Omental fat pad (tissue), 4 donors: ENCODE results near the gene CDC73. TPM values are rescaled to one million over a fixed set of nuclear protein-coding genes. Genes with fewer than 3 reads are reported as not detected.

Experiments
- ATAC-seq: fragments of 150-250 bp; one replicate; pipeline ENCODE4 v1.9.1; 2016; ENCODE audit warnings: mild to moderate bottlenecking, moderate library complexity; ENCODE audit not compliant: low FRiP score
- DNase-seq: peaks from one replicate; pipeline ENCODE4 v3.0.0-alpha.2; 2019; ENCODE audit warnings: low spot score
- CTCF ChIP-seq, 3 donors: fragments of 450-650 bp; IDR thresholded peaks; one replicate each; pipeline ENCODE4 v1.5.1; 2016 to 2017; ENCODE audit warnings: antibody characterized with exemption in 3 of 3, mild to moderate bottlenecking in 3 of 3, moderate library complexity in 2 of 3
- total RNA-seq, 4 donors: library from RNA; depleted of rRNA; stranded (reverse); fragments of >200 nt; gene quantifications; one replicate each; pipeline ENCODE4 v1.1.0, GENCODE V29; 2016

Gene CDC73
- total RNA-seq, 4 donors from 2014 or later, result 34.0 to 50.2 (median 39.7) TPM

- DNase-seq (no peak), ATAC-seq (no peak)
- no peak for TF ChIP-seq CTCF (IDR thresholded peaks at IDR 0.05)
These were observed 21.5 kb downstream of the CDC73 start for GRCh38 chr1:193143285-193143684.

DNA sequence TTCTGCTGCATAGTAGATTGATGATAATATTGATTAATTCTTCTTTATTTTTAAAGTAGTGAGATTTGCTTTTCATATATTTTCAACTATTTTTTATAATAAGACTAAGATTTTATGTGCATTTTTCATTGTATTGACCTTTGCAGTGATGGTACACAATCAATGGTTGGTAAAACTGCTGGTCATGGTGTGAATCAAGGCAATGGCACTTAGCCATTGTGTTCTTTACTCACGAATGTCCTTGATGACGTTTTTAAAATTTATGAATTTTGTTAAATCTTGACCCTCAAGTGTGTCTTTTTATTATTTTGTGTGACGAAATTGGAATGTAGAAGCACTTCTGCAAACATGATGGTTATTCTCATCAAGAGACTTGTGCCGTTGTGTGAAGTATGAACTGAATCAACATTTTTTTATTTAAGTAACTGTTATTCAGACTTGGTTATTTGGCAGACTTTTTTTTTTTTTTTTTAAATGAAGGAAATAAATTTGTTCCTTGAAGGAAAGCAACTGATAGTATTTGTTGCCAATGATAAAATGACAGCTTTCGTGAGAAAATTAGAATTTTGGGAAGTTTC is 22.6 kb downstream of the CDC73 start:
- ATAC-seq (no peak), DNase-seq (no peak)
- no peak for TF ChIP-seq CTCF (IDR thresholded peaks at IDR 0.05)

GRCh38 chr1:193144999-193145398 is 23.2 kb downstream of the CDC73 start:
- no peak for TF ChIP-seq CTCF (IDR thresholded peaks at IDR 0.05)
- DNase-seq (no peak), ATAC-seq (no peak)

GRCh38 chr1:193156117-193156821 is 34.4 kb downstream of the CDC73 start:
- no peak for ATAC-seq
- DNase-seq, result no peak
- no peak for TF ChIP-seq CTCF (IDR thresholded peaks at IDR 0.05)

DNA sequence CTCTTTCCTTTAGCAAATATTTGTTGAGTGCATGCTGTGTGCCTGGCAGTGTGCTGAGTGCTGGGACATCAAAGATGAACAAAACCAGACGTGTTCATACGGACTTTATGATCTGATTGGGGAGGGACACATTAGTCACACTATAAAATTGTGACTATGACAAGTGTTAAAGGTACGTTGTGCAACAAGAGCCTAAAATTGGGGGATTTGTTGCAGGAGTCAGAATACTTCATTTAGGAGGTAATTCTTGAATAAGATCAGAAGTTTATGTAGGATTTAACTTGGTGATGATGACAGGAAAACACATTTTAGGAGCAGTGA is 35.0 kb downstream of the CDC73 start:
- no peak for DNase-seq
- no peak for ATAC-seq
- no peak for TF ChIP-seq CTCF (IDR thresholded peaks at IDR 0.05)

DNA sequence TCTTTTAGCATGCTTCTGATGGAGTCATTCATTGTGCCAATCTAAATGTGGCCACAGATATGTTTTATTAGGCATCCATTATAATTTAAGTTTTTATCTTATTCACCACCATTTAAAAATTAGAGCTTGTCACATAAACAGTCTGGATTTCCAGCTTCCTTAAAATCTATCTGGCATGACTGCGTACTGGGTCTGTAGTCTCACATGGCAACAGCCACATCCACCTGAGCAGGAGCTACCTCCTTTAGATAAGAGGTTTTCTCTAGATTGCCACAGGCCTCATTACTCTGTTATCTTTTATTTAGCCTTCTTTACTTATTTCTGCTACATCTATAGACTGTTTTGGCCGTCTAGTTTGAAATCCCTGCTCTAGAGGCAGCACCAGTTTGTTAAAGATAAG is 35.5 kb downstream of the CDC73 start:
- DNase-seq (no peak), ATAC-seq (no peak)
- no peak for TF ChIP-seq CTCF (IDR thresholded peaks at IDR 0.05)

GRCh38 chr1:193176113-193176512 is 54.3 kb downstream of the CDC73 start:
- ATAC-seq (no peak), DNase-seq (no peak)
- no peak for TF ChIP-seq CTCF (IDR thresholded peaks at IDR 0.05)
